ENCODE data around the gene FAR2. TPM values are rescaled to one million over a fixed set of nuclear protein-coding genes. Genes with fewer than 3 reads are reported as not detected.
A peak's percentile ranks its signal among the peaks of the same experiment; 100 is the strongest.

FAR2 gene
- total RNA-seq, 2 donors from 2014 or later = 1.0 TPM; not detected in 1

- peak overlapping the region in 2 of 4 donors; percentile 44 to 67 for H3K27ac ChIP-seq
- WGBS, 2 donors = 10 to 12% methylated on average over 14 of the region's 14 CpGs
- peaks cover 0 to 12% of the 10 kb centered on the region in 2 donors for H3K27me3 ChIP-seq
- ATAC-seq = no peak
- peaks cover 13% of the 10 kb centered on the region for H3K4me1 ChIP-seq
- no peaks in the 10 kb centered on the region for H3K9me3 ChIP-seq
- intact Hi-C loops (cut with DNase I) = no loop called here
- TF ChIP-seq POLR2A (IDR thresholded peaks at IDR 0.05) = no peak
- no peak for TF ChIP-seq CTCF (IDR thresholded peaks at IDR 0.05)
- H3K4me3 ChIP-seq = peak overlapping the region in 1 of 2 donors; percentile 65
- no peaks in the 10 kb centered on the region for H3K36me3 ChIP-seq (replicated peaks in 1 of 2; ENCODE audit: insufficient read depth in 1 of 2, low read depth in 2 of 2)
- peak in 1 of 4 donors; percentile 14 for DNase-seq
Measured at GRCh38 chr12:29147731-29148595, 1.1 kb upstream of the FAR2 start.

- Histone ChIP-seq H3K4me3 (peak overlapping the region in 1 of 2 donors; percentile 65), H3K27ac (peak overlapping the region in 2 of 4 donors; percentile 44 to 67), H3K9me3 (no peaks in the 10 kb centered on the region), H3K36me3 (replicated peaks in 1 of 2; ENCODE audit: insufficient read depth in 1 of 2, low read depth in 2 of 2) (no peaks in the 10 kb centered on the region), H3K27me3 (peaks cover 0 to 12% of the 10 kb centered on the region in 2 donors), H3K4me1 (peaks cover 13% of the 10 kb centered on the region)
- ATAC-seq (no peak), DNase-seq (no peak)
- TF ChIP-seq POLR2A (IDR thresholded peaks at IDR 0.05) (no peak), CTCF (IDR thresholded peaks at IDR 0.05) (no peak)
- intact Hi-C loops (cut with DNase I) = no loop called here
- WGBS, 2 donors = 1 to 7% methylated on average over 10 of the region's 10 CpGs
Measured at GRCh38 chr12:29148596-29148910, 525 bp upstream of the FAR2 start.

- no peak for ATAC-seq
- Histone ChIP-seq H3K4me1 (peaks cover 13% of the 10 kb centered on the region), H3K27me3 (peaks cover 0 to 12% of the 10 kb centered on the region in 2 donors), H3K4me3 (peak overlapping the region in 1 of 2 donors; percentile 65), H3K9me3 (no peaks in the 10 kb centered on the region), H3K36me3 (replicated peaks in 1 of 2; ENCODE audit: insufficient read depth in 1 of 2, low read depth in 2 of 2) (no peaks in the 10 kb centered on the region), H3K27ac (peak overlapping the region in 1 of 4 donors; percentile 67)
- 11 to 39% methylated on average over 4 to 28 of the region's 34 CpGs for WGBS, 2 donors
- intact Hi-C loops (cut with DNase I) = no loop called here
- no peak for DNase-seq
- TF ChIP-seq POLR2A (IDR thresholded peaks at IDR 0.05) (no peak), CTCF (IDR thresholded peaks at IDR 0.05) (no peak)
Measured at GRCh38 chr12:29149691-29150281, 708 bp downstream of the FAR2 start.

GRCh38 chr12:29150462-29150861 lies 1.4 kb downstream of the FAR2 start:
- 81 to 82% methylated on average over 7 of the region's 7 CpGs for WGBS, 2 donors
- Histone ChIP-seq H3K9me3 (no peaks in the 10 kb centered on the region), H3K27ac (no peak overlapping the region), H3K4me3 (no peak overlapping the region), H3K36me3 (replicated peaks in 1 of 2; ENCODE audit: insufficient read depth in 1 of 2, low read depth in 2 of 2) (no peaks in the 10 kb centered on the region), H3K4me1 (peaks cover 13% of the 10 kb centered on the region), H3K27me3 (peaks cover 0 to 12% of the 10 kb centered on the region in 2 donors)
- intact Hi-C loops (cut with DNase I) = no loop called here
- DNase-seq (no peak), ATAC-seq (no peak)
- TF ChIP-seq CTCF (IDR thresholded peaks at IDR 0.05) (no peak), POLR2A (IDR thresholded peaks at IDR 0.05) (no peak)
